ENCODE results near the gene HOXD10. TPM values are rescaled to one million over a fixed set of nuclear protein-coding genes. Genes with fewer than 3 reads are reported as not detected.

HOXD10 gene
- polyA plus RNA-seq, 1 experiment = not detected

GRCh38 chr2:176096243-176096985, 20.2 kb upstream of the HOXD10 start:
- peak overlapping the region; percentile 49 for H3K4me3 ChIP-seq (ENCODE audit: low read depth, low read length)
- DNase-seq (ENCODE audit: low read depth, low spot score) = no peak
- peaks cover 93% of the 10 kb centered on the region for H3K27me3 ChIP-seq (ENCODE audit: control insufficient read depth, insufficient read depth, low read length)
- POLR2A ChIA-PET = no interaction called here
- TF ChIP-seq CTCF (IDR thresholded peaks at IDR 0.05; ENCODE audit: low read depth, low read length) = no peak
- H3K9me3 ChIP-seq (ENCODE audit: control insufficient read depth, insufficient read depth, low read length) = peaks cover 18% of the 10 kb centered on the region; the same call in 1 of the 2 replicates
- no peak overlapping the region for H3K27ac ChIP-seq (ENCODE audit: low read depth, low read length)
- CTCF ChIA-PET = interaction anchor here (0.6 to 6.3 kb wide), 24 partner anchors 8 to 1399 kb away, joined by 3 to 135 read pairs (median 4); no protein-coding TSS in a partner anchor

GRCh38 chr2:176096986-176097819, 19.4 kb upstream of the HOXD10 start:
- peaks cover 93% of the 10 kb centered on the region for H3K27me3 ChIP-seq (ENCODE audit: control insufficient read depth, insufficient read depth, low read length)
- CTCF ChIA-PET = interaction anchor here (0.6 to 6.3 kb wide), 30 partner anchors 9 to 1400 kb away, joined by 3 to 135 read pairs (median 4); no protein-coding TSS in a partner anchor
- peak overlapping the region; percentile 49 for H3K4me3 ChIP-seq (ENCODE audit: low read depth, low read length)
- no peak overlapping the region for H3K27ac ChIP-seq (ENCODE audit: low read depth, low read length)
- POLR2A ChIA-PET = no interaction called here
- TF ChIP-seq CTCF (IDR thresholded peaks at IDR 0.05; ENCODE audit: low read depth, low read length) = peak; percentile 85
- H3K9me3 ChIP-seq (ENCODE audit: control insufficient read depth, insufficient read depth, low read length) = peaks cover 18% of the 10 kb centered on the region; the same call in 1 of the 2 replicates
- DNase-seq (ENCODE audit: low read depth, low spot score) = peak; percentile 10

GRCh38 chr2:176097820-176098365, 18.7 kb upstream of the HOXD10 start:
- Histone ChIP-seq H3K4me3 (ENCODE audit: low read depth, low read length) (no peak overlapping the region), H3K27me3 (ENCODE audit: control insufficient read depth, insufficient read depth, low read length) (peaks cover 97% of the 10 kb centered on the region), H3K9me3 (ENCODE audit: control insufficient read depth, insufficient read depth, low read length) (peaks cover 18% of the 10 kb centered on the region; the same call in 1 of the 2 replicates), H3K27ac (ENCODE audit: low read depth, low read length) (no peak overlapping the region)
- no peak for DNase-seq (ENCODE audit: low read depth, low spot score)
- no peak for TF ChIP-seq CTCF (IDR thresholded peaks at IDR 0.05; ENCODE audit: low read depth, low read length)
- ChIA-PET POLR2A (no interaction called here), CTCF (interaction anchor here (0.6 to 6.3 kb wide), 22 partner anchors 10 to 1401 kb away, joined by 3 to 135 read pairs (median 4); no protein-coding TSS in a partner anchor)

- Histone ChIP-seq H3K27ac (ENCODE audit: low read depth, low read length) (no peak overlapping the region), H3K9me3 (ENCODE audit: control insufficient read depth, insufficient read depth, low read length) (peaks cover 12% of the 10 kb centered on the region; the same call in 1 of the 2 replicates), H3K27me3 (ENCODE audit: control insufficient read depth, insufficient read depth, low read length) (peaks cover 96% of the 10 kb centered on the region), H3K4me3 (ENCODE audit: low read depth, low read length) (no peak overlapping the region)
- no peak for TF ChIP-seq CTCF (IDR thresholded peaks at IDR 0.05; ENCODE audit: low read depth, low read length)
- no peak for DNase-seq (ENCODE audit: low read depth, low spot score)
- CTCF ChIA-PET = interaction anchor here (1.1 to 6.3 kb wide), 12 partner anchors 13 to 1398 kb away, joined by 3 to 135 read pairs (median 8); no protein-coding TSS in a partner anchor
- POLR2A ChIA-PET = no interaction called here
Measured at GRCh38 chr2:176098366-176099158, 18.0 kb upstream of the HOXD10 start.
